ENCODE results near the gene WDR59. TPM values are rescaled to one million over a fixed set of nuclear protein-coding genes. Genes with fewer than 3 reads are reported as not detected.

The WDR59 gene
- total RNA-seq, 2 donors from 2014 or later = 105 to 110 TPM

DNA sequence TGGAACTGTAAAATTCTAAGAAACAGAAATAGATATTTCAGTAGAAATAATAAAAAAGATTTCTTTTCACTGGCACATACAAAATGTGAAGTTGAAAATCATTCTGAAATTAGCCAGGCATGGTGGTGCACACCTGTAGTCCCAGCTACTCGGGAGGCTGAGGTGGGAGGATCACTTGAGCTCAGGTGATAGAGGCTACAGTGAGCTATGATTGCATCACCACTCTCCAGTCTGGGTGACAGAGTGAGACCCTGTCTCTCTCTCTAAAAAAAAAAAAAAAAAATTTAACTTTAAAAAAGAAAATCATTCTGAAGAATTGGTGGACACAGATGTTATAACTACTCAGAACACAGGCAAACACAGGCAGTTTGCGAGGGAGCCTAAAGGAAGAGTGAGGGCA lies 112.6 kb downstream of the WDR59 start:
- Histone ChIP-seq H3K36me3 (ENCODE audit: control insufficient read depth, insufficient read depth, low read length) (peaks cover 38% of the 10 kb centered on the region), H3K9ac (ENCODE audit: extremely low read depth, low read length, poor library complexity, severe bottlenecking) (no peak overlapping the region), H3K4me3 (ENCODE audit: low read length) (no peak overlapping the region), H3K27me3 (ENCODE audit: control insufficient read depth, insufficient read depth, low read length, poor library complexity, severe bottlenecking) (no peaks in the 10 kb centered on the region), H3K9me3 (ENCODE audit: control insufficient read depth, low read length) (no peaks in the 10 kb centered on the region), H3K27ac (ENCODE audit: low read depth, low read length) (no peak overlapping the region), H3K4me1 (ENCODE audit: control insufficient read depth, insufficient read depth, low read length) (no peaks in the 10 kb centered on the region)
- no peak for DNase-seq
- Mint-ChIP-seq H3K4me3 (no peak overlapping the region), H3K27me3 (ENCODE audit: insufficient read depth) (no peaks in the 10 kb centered on the region), H3K27ac (no peak overlapping the region), H3K36me3 (ENCODE audit: low read depth) (peaks cover 47% of the 10 kb centered on the region), H3K4me1 (peaks cover 4% of the 10 kb centered on the region), H3K9me3 (no peaks in the 10 kb centered on the region)
- 96 to 100% methylated on average over 2 of the region's 2 CpGs for WGBS, 2 experiments (ENCODE audit: insufficient coverage in 1 of 2, insufficient read length in 1 of 2)
- TF ChIP-seq, protein P1, sequence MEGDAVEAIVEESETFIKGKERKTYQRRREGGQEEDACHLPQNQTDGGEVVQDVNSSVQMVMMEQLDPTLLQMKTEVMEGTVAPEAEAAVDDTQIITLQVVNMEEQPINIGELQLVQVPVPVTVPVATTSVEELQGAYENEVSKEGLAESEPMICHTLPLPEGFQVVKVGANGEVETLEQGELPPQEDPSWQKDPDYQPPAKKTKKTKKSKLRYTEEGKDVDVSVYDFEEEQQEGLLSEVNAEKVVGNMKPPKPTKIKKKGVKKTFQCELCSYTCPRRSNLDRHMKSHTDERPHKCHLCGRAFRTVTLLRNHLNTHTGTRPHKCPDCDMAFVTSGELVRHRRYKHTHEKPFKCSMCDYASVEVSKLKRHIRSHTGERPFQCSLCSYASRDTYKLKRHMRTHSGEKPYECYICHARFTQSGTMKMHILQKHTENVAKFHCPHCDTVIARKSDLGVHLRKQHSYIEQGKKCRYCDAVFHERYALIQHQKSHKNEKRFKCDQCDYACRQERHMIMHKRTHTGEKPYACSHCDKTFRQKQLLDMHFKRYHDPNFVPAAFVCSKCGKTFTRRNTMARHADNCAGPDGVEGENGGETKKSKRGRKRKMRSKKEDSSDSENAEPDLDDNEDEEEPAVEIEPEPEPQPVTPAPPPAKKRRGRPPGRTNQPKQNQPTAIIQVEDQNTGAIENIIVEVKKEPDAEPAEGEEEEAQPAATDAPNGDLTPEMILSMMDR (conservative IDR thresholded peaks at IDR 0.05) = no peak

DNA sequence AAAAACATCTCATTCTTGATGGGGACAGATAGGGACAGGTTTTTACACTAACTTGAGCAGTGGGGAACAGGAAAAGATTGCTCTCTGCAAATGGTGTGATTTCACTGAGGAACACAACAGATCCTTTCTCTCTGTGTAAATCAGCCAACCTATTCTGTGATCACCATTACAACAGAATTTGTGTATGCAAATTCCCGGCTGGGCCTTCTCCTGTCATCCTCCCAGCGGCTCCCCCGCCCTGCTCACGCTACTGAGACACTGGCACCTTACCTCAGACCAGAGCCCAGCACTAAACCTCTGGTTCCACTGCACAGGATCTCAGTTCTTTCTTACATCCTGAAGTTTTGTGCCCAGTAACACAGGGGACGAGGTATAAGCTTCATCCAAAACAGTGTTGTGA lies 113.3 kb downstream of the WDR59 start:
- no peak overlapping the region for H3K4me3 Mint-ChIP-seq
- Histone ChIP-seq H3K9ac (ENCODE audit: extremely low read depth, low read length, poor library complexity, severe bottlenecking) (no peak overlapping the region), H3K9me3 (ENCODE audit: control insufficient read depth, low read length) (no peaks in the 10 kb centered on the region), H3K36me3 (ENCODE audit: control insufficient read depth, insufficient read depth, low read length) (peaks cover 31% of the 10 kb centered on the region), H3K4me1 (ENCODE audit: control insufficient read depth, insufficient read depth, low read length) (no peaks in the 10 kb centered on the region), H3K4me3 (ENCODE audit: low read length) (no peak overlapping the region), H3K27me3 (ENCODE audit: control insufficient read depth, insufficient read depth, low read length, poor library complexity, severe bottlenecking) (no peaks in the 10 kb centered on the region), H3K27ac (ENCODE audit: low read depth, low read length) (no peak overlapping the region)
- H3K27ac Mint-ChIP-seq = no peak overlapping the region
- peaks cover under 1% of the 10 kb centered on the region for H3K4me1 Mint-ChIP-seq
- TF ChIP-seq, protein P1 (conservative IDR thresholded peaks at IDR 0.05) = no peak
- H3K36me3 Mint-ChIP-seq (ENCODE audit: low read depth) = peaks cover 43% of the 10 kb centered on the region
- WGBS, 2 experiments (ENCODE audit: insufficient coverage in 1 of 2, insufficient read length in 1 of 2) = 56 to 62% methylated on average over 4 to 5 of the region's 5 CpGs
- H3K27me3 Mint-ChIP-seq (ENCODE audit: insufficient read depth) = no peaks in the 10 kb centered on the region
- H3K9me3 Mint-ChIP-seq = no peaks in the 10 kb centered on the region
- peak; percentile 82 for DNase-seq

DNA sequence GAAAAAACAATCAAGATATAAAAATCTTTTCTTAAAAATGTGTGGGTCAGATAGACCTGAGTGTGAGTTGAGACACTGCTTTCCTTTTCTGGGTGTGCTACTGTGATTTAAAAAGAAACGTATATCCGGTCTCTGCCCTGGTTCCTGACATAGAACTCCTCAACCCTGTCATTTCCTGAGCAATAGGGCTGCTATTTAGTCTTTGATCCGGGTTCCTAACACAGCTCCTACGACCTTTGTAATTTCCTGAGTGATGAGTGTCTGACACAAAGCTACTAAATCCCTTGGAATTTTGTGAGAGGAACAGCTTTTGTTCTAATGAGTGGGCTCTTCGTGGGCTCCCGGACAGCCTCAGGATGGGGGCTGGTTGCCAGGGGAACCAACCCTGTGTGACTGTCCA lies 116.4 kb downstream of the WDR59 start:
- WGBS, 2 experiments (ENCODE audit: insufficient coverage in 1 of 2, insufficient read length in 1 of 2) = 27 to 51% methylated on average over 4 to 6 of the region's 6 CpGs
- H3K9me3 Mint-ChIP-seq = no peaks in the 10 kb centered on the region
- peaks cover 4% of the 10 kb centered on the region for H3K4me1 Mint-ChIP-seq
- no peak overlapping the region for H3K27ac ChIP-seq (ENCODE audit: low read depth, low read length)
- TF ChIP-seq, protein P1 (conservative IDR thresholded peaks at IDR 0.05) = no peak
- no peaks in the 10 kb centered on the region for H3K9me3 ChIP-seq (ENCODE audit: control insufficient read depth, low read length)
- H3K36me3 ChIP-seq (ENCODE audit: control insufficient read depth, insufficient read depth, low read length) = peaks cover 12% of the 10 kb centered on the region
- H3K27ac Mint-ChIP-seq = no peak overlapping the region
- DNase-seq = no peak
- H3K4me1 ChIP-seq (ENCODE audit: control insufficient read depth, insufficient read depth, low read length) = no peaks in the 10 kb centered on the region
- H3K27me3 ChIP-seq (ENCODE audit: control insufficient read depth, insufficient read depth, low read length, poor library complexity, severe bottlenecking) = no peaks in the 10 kb centered on the region
- no peak overlapping the region for H3K4me3 Mint-ChIP-seq
- no peak overlapping the region for H3K4me3 ChIP-seq (ENCODE audit: low read length)
- H3K36me3 Mint-ChIP-seq (ENCODE audit: low read depth) = peaks cover 24% of the 10 kb centered on the region
- H3K27me3 Mint-ChIP-seq (ENCODE audit: insufficient read depth) = no peaks in the 10 kb centered on the region
- H3K9ac ChIP-seq (ENCODE audit: extremely low read depth, low read length, poor library complexity, severe bottlenecking) = no peak overlapping the region
